H9 (cell line): ENCODE data around the gene LY6G5C. TPM values are rescaled to one million over a fixed set of nuclear protein-coding genes. Genes with fewer than 3 reads are reported as not detected.
A peak's percentile ranks its signal among the peaks of the same experiment; 100 is the strongest.

Source experiments
- DNase-seq: peaks from one replicate; pipeline ENCODE4 v3.0.0-alpha.2; 2017
- H2AFZ ChIP-seq: one replicate; pipeline ENCODE4 v1.6.1; 2013; ENCODE audit warnings: mild to moderate bottlenecking, low read length, control low read depth, moderate library complexity
- H2AK5ac ChIP-seq: 2 replicates; pipeline ENCODE4 v1.6.1; 2013; ENCODE audit warnings: low read length, control low read depth, mixed read lengths; ENCODE audit not compliant: insufficient read length
- H2BK120ac ChIP-seq: one replicate; pipeline ENCODE4 v1.6.1; 2013; ENCODE audit warnings: low read depth, mild to moderate bottlenecking, low read length, control low read depth, inconsistent platforms; ENCODE audit not compliant: poor library complexity, severe bottlenecking
- H2BK12ac ChIP-seq: 2 replicates; pipeline ENCODE4 v1.6.1; 2013; ENCODE audit warnings: low read length, control low read depth, mixed read lengths, low read depth; ENCODE audit not compliant: insufficient read length
- H2BK15ac ChIP-seq: 2 replicates; pipeline ENCODE4 v1.6.1; 2013; ENCODE audit warnings: low read depth, low read length, control low read depth
- H2BK20ac ChIP-seq: one replicate; pipeline ENCODE4 v1.6.1; 2013; ENCODE audit warnings: low read depth, mild to moderate bottlenecking, low read length, control low read depth, inconsistent platforms; ENCODE audit not compliant: poor library complexity, severe bottlenecking
- H2BK5ac ChIP-seq: 2 replicates; pipeline ENCODE4 v1.6.1; 2013; ENCODE audit warnings: low read length, control low read depth, mixed read lengths; ENCODE audit not compliant: insufficient read length
- H3K14ac ChIP-seq: 2 replicates; pipeline ENCODE4 v1.6.1; 2013; ENCODE audit warnings: low read length, control low read depth; ENCODE audit not compliant: insufficient read depth
- H3K18ac ChIP-seq: 2 replicates; pipeline ENCODE4 v1.6.1; 2013; ENCODE audit warnings: low read depth, mild to moderate bottlenecking, mixed read lengths, low read length, control low read depth; ENCODE audit not compliant: insufficient read length
- H3K23ac ChIP-seq: 2 replicates; pipeline ENCODE4 v1.6.1; 2013; ENCODE audit warnings: low read length, control low read depth, mixed read lengths, low read depth; ENCODE audit not compliant: insufficient read length
- H3K23me2 ChIP-seq: 2 replicates; pipeline ENCODE4 v1.6.1; 2013; ENCODE audit warnings: low read depth, mild to moderate bottlenecking, mixed read lengths, low read length, control low read depth; ENCODE audit not compliant: insufficient read length, poor library complexity, severe bottlenecking
- H3K27ac ChIP-seq: 2 replicates; pipeline ENCODE4 v1.5.1; 2013; ENCODE audit warnings: low read length, control low read depth, mixed read lengths, low read depth; ENCODE audit not compliant: insufficient read length
- H3K27me3 ChIP-seq: 2 replicates; pipeline ENCODE4 v1.6.1; 2013; ENCODE audit warnings: low read length, control low read depth, inconsistent platforms; ENCODE audit not compliant: insufficient read depth
- H3K4ac ChIP-seq: 2 replicates; pipeline ENCODE4 v1.6.1; 2013; ENCODE audit warnings: low read depth, mild to moderate bottlenecking, control low read depth, inconsistent platforms, low read length, moderate library complexity
- H3K4me1 ChIP-seq: 2 replicates; pipeline ENCODE4 v1.6.1; 2013; ENCODE audit warnings: low read length, control low read depth, inconsistent platforms; ENCODE audit not compliant: insufficient read depth
- H3K4me2 ChIP-seq: 2 replicates; pipeline ENCODE4 v1.6.1; 2013; ENCODE audit warnings: low read length, control low read depth, mixed read lengths; ENCODE audit not compliant: insufficient read length, insufficient read depth
- H3K56ac ChIP-seq: 2 replicates; pipeline ENCODE4 v1.6.1; 2013; ENCODE audit warnings: low read depth, mild to moderate bottlenecking, mixed read lengths, low read length, control low read depth; ENCODE audit not compliant: insufficient read length
- H3K79me1 ChIP-seq: 2 replicates; pipeline ENCODE4 v1.6.1; 2013; ENCODE audit warnings: low read depth, mild to moderate bottlenecking, moderate library complexity, low read length, control low read depth, inconsistent platforms; ENCODE audit not compliant: insufficient read depth, poor library complexity, severe bottlenecking
- H3K79me2 ChIP-seq: 2 replicates; pipeline ENCODE4 v1.6.1; 2013; ENCODE audit warnings: low read length, control low read depth, inconsistent platforms; ENCODE audit not compliant: insufficient read depth
- H3K9ac ChIP-seq: 2 replicates; pipeline ENCODE4 v1.6.1; 2013; ENCODE audit warnings: low read length, control low read depth, mixed read lengths; ENCODE audit not compliant: insufficient read length; ENCODE audit errors: extremely low read depth
- H3K9me3 ChIP-seq: one replicate; pipeline ENCODE4 v1.6.1; 2013; ENCODE audit warnings: low read depth, low read length, inconsistent platforms; ENCODE audit not compliant: control insufficient read depth
- H3T11ph ChIP-seq: one replicate; pipeline ENCODE4 v1.6.1; 2013; ENCODE audit warnings: mild to moderate bottlenecking, low read length, control low read depth, inconsistent platforms
- H4K20me1 ChIP-seq: one replicate; pipeline ENCODE4 v1.6.1; 2013; ENCODE audit not compliant: control insufficient read depth, insufficient read length, insufficient read depth
- H4K5ac ChIP-seq: 2 replicates; pipeline ENCODE4 v1.6.1; 2013; ENCODE audit warnings: low read depth, mild to moderate bottlenecking, mixed read lengths, low read length, control low read depth; ENCODE audit not compliant: insufficient read length
- H4K8ac ChIP-seq: replicated peaks from 2 replicates; pipeline ENCODE4 v1.6.1; 2013; ENCODE audit warnings: low read length, control low read depth, mixed read lengths, low read depth; ENCODE audit not compliant: insufficient read length
- H4K91ac ChIP-seq: 2 replicates; pipeline ENCODE4 v1.6.1; 2013; ENCODE audit warnings: low read depth, mild to moderate bottlenecking, moderate library complexity, mixed read lengths, low read length, control low read depth; ENCODE audit not compliant: insufficient read length
- H3K27ac Mint-ChIP-seq, 3 experiments: 2 replicates in 2 of 3; 3 replicates in 1 of 3; pipeline ENCODE4 v1.8.0; 2020 to 2021; ENCODE audit warnings: mixed read lengths in 3 of 3, mild to moderate bottlenecking in 1 of 3, moderate library complexity in 1 of 3
- H3K27me3 Mint-ChIP-seq: 2 replicates; pipeline ENCODE4 v1.8.0; 2021; ENCODE audit warnings: low read depth, mild to moderate bottlenecking, moderate library complexity, mixed read lengths
- H3K36me3 Mint-ChIP-seq, 3 experiments: 2 replicates in 2 of 3; 3 replicates in 1 of 3; pipeline ENCODE4 v1.8.0; 2020 to 2021; ENCODE audit warnings: low read depth in 3 of 3, mixed read lengths in 3 of 3; ENCODE audit not compliant: insufficient read depth in 1 of 3
- H3K4me1 Mint-ChIP-seq, 2 experiments: 2 replicates each; pipeline ENCODE4 v1.8.0; 2020; ENCODE audit warnings: mixed read lengths in 2 of 2
- H3K4me3 Mint-ChIP-seq, 2 experiments: 2 replicates in 1 of 2; 3 replicates in 1 of 2; pipeline ENCODE4 v1.8.0; 2020 to 2021; ENCODE audit warnings: mild to moderate bottlenecking in 2 of 2, mixed read lengths in 2 of 2, moderate library complexity in 1 of 2
- H3K9me3 Mint-ChIP-seq, 2 experiments: 2 replicates in 1 of 2; 3 replicates in 1 of 2; pipeline ENCODE4 v1.8.0; 2020; ENCODE audit warnings: mild to moderate bottlenecking in 2 of 2, mixed read lengths in 2 of 2, moderate library complexity in 1 of 2
- WGBS: extraction: QIAGEN DNeasy Blood & Tissue Kit; methylation state at CpG from one replicate; pipeline ENCODE4 v1.1.7; 2013; ENCODE audit warnings: missing lambda C conversion rate, low lambda C conversion rate, mixed read lengths; ENCODE audit not compliant: insufficient read length; ENCODE audit errors: extremely low coverage; 5-methylcytosine and 5-hydroxymethylcytosine counted together
- total RNA-seq: library from RNA; stranded (reverse); gene quantifications from 2 replicates; pipeline ENCODE4 v1.2.1, GENCODE V29; 2021
- TF ChIP-seq, protein P1 (sequence below): fragments of 200-600 bp; sonication (generic); conservative IDR thresholded peaks from 3 replicates; pipeline ENCODE4 v1.8.0; 2021; ENCODE audit warnings: antibody characterized with exemption, mild to moderate bottlenecking

Gene LY6G5C
- total RNA-seq, 1 experiment from 2014 or later: 2.2 TPM

DNA sequence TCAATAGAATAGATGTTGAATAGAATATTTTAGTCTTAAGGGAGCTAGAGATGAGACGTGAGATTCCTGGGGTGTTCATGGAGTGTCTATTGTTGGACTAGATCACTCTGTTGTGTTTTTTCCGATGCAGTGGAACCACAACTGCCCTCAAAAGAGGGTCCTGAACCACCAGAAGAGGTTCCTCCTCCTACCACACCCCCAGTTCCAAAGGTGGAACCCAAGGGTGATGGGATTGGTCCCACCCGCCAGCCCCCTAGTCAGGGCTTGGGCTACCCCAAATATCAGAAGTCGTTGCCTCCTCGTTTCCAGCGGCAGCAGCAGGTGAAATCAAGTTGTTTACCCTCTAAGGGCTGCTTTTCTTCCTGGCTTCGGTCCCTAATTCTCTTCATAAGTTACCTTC lies 51.9 kb downstream of the LY6G5C start:
- Histone ChIP-seq H2AK5ac (no peak overlapping the region), H3K4me1 (no peaks in the 10 kb centered on the region), H3T11ph (no peak overlapping the region), H4K20me1 (no peaks in the 10 kb centered on the region), H4K8ac (no peak overlapping the region), H3K18ac (no peak overlapping the region), H3K56ac (no peak overlapping the region), H3K14ac (no peak overlapping the region), H2BK20ac (no peak overlapping the region), H3K4me2 (no peak overlapping the region), H3K79me2 (no peaks in the 10 kb centered on the region), H2BK120ac (no peak overlapping the region), H3K27me3 (no peaks in the 10 kb centered on the region), H2BK5ac (no peak overlapping the region), H4K91ac (no peak overlapping the region), H3K79me1 (peaks cover 3% of the 10 kb centered on the region), H2AFZ (no peak overlapping the region), H2BK12ac (no peak overlapping the region), H3K9me3 (no peaks in the 10 kb centered on the region), H3K4ac (no peak overlapping the region), H4K5ac (no peak overlapping the region), H2BK15ac (no peak overlapping the region), H3K27ac (no peak overlapping the region), H3K9ac (no peak overlapping the region), H3K23me2 (no peaks in the 10 kb centered on the region), H3K23ac (no peak overlapping the region)
- peak overlapping the region in 2 of 3 experiments; percentile 35 to 83; a peak in 3 of 7 replicates for H3K27ac Mint-ChIP-seq
- H3K4me3 Mint-ChIP-seq: no peak overlapping the region
- peaks cover 89 to 100% (median 100%) of the 10 kb centered on the region in 3 experiments for H3K36me3 Mint-ChIP-seq
- TF ChIP-seq, protein P1, sequence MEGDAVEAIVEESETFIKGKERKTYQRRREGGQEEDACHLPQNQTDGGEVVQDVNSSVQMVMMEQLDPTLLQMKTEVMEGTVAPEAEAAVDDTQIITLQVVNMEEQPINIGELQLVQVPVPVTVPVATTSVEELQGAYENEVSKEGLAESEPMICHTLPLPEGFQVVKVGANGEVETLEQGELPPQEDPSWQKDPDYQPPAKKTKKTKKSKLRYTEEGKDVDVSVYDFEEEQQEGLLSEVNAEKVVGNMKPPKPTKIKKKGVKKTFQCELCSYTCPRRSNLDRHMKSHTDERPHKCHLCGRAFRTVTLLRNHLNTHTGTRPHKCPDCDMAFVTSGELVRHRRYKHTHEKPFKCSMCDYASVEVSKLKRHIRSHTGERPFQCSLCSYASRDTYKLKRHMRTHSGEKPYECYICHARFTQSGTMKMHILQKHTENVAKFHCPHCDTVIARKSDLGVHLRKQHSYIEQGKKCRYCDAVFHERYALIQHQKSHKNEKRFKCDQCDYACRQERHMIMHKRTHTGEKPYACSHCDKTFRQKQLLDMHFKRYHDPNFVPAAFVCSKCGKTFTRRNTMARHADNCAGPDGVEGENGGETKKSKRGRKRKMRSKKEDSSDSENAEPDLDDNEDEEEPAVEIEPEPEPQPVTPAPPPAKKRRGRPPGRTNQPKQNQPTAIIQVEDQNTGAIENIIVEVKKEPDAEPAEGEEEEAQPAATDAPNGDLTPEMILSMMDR: no peak
- no peaks in the 10 kb centered on the region; the same call in 1 of the 2 replicates for H3K27me3 Mint-ChIP-seq
- H3K9me3 Mint-ChIP-seq: no peaks in the 10 kb centered on the region
- DNase-seq: no peak
- no CpG with 5 or more reads among the region's 7 CpGs for WGBS
- peaks cover 0 to 3% of the 10 kb centered on the region in 2 experiments; a peak in 1 of 4 replicates for H3K4me1 Mint-ChIP-seq
